Nephron progenitor cell (in vitro differentiated cells): ENCODE results near the gene LRRC14B.

Experiments used
- DNase-seq: peaks from one replicate; pipeline ENCODE4 v3.0.0; 2021
- H3K27ac Mint-ChIP-seq: 2 replicates; pipeline ENCODE4 v1.8.0; 2021; ENCODE audit warnings: mild to moderate bottlenecking, moderate library complexity, mixed read lengths
- H3K27me3 Mint-ChIP-seq: 2 replicates; pipeline ENCODE4 v1.8.0; 2021; ENCODE audit warnings: mild to moderate bottlenecking, low read depth, mixed read lengths; ENCODE audit not compliant: poor library complexity
- H3K36me3 Mint-ChIP-seq: 2 replicates; pipeline ENCODE4 v1.8.0; 2021; ENCODE audit warnings: low read depth, mixed read lengths
- H3K4me1 Mint-ChIP-seq: 2 replicates; pipeline ENCODE4 v1.8.0; 2021; ENCODE audit warnings: mixed read lengths
- H3K4me3 Mint-ChIP-seq: 2 replicates; pipeline ENCODE4 v1.8.0; 2021; ENCODE audit warnings: mild to moderate bottlenecking, moderate library complexity, mixed read lengths
- H3K9me3 Mint-ChIP-seq: 2 replicates; pipeline ENCODE4 v1.8.0; 2021; ENCODE audit warnings: mild to moderate bottlenecking, moderate library complexity, mixed read lengths
- CTCF ChIP-seq: fragments of 200-600 bp; sonication (generic); IDR thresholded peaks from 2 replicates; pipeline ENCODE4 v1.5.0; 2021; ENCODE audit warnings: antibody characterized with exemption

The LRRC14B gene

GRCh38 chr5:153256-153655 is 38.0 kb upstream of the LRRC14B start:
- H3K36me3 Mint-ChIP-seq = peaks cover 75% of the 10 kb centered on the region
- H3K4me1 Mint-ChIP-seq = peaks cover 29% of the 10 kb centered on the region
- no peak for TF ChIP-seq CTCF
- H3K9me3 Mint-ChIP-seq = peaks cover 7% of the 10 kb centered on the region
- DNase-seq = no peak
- H3K27me3 Mint-ChIP-seq = peaks cover 7% of the 10 kb centered on the region
- no peak overlapping the region for H3K4me3 Mint-ChIP-seq
- no peak overlapping the region for H3K27ac Mint-ChIP-seq

DNA sequence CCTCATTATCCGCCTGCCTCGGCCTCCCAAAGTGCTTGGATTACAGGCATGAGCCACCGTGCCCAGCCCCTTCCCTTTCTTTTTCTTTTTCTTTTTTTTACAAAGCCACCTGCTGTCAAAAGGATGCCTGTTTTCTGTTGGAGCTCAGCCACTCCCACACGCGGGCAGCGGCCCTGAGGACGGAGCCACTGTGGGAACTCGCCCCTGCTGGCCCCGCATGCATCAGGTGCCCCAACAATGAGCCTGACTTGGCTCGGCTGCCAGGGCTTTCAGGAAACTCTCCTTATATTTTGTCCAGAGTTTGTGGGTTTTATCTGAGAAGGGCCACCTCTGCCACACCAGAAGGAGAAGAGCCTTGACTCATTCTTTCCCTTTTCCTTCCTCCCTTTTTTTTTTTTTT is 37.1 kb upstream of the LRRC14B start:
- no peaks in the 10 kb centered on the region for H3K9me3 Mint-ChIP-seq
- peak overlapping the region; percentile 83 for H3K27ac Mint-ChIP-seq
- no peak for TF ChIP-seq CTCF
- peaks cover 67% of the 10 kb centered on the region for H3K36me3 Mint-ChIP-seq
- H3K27me3 Mint-ChIP-seq = peaks cover 4% of the 10 kb centered on the region
- H3K4me3 Mint-ChIP-seq = no peak overlapping the region
- H3K4me1 Mint-ChIP-seq = peaks cover 29% of the 10 kb centered on the region
- no peak for DNase-seq

- Mint-ChIP-seq H3K9me3 (no peaks in the 10 kb centered on the region), H3K4me3 (no peak overlapping the region), H3K27ac (peak overlapping the region; percentile 83), H3K27me3 (peaks cover 3% of the 10 kb centered on the region), H3K4me1 (peaks cover 30% of the 10 kb centered on the region), H3K36me3 (peaks cover 67% of the 10 kb centered on the region)
- no peak for DNase-seq
- no peak for TF ChIP-seq CTCF
Observed at GRCh38 chr5:154826-155225, 36.5 kb upstream of the LRRC14B start.

DNA sequence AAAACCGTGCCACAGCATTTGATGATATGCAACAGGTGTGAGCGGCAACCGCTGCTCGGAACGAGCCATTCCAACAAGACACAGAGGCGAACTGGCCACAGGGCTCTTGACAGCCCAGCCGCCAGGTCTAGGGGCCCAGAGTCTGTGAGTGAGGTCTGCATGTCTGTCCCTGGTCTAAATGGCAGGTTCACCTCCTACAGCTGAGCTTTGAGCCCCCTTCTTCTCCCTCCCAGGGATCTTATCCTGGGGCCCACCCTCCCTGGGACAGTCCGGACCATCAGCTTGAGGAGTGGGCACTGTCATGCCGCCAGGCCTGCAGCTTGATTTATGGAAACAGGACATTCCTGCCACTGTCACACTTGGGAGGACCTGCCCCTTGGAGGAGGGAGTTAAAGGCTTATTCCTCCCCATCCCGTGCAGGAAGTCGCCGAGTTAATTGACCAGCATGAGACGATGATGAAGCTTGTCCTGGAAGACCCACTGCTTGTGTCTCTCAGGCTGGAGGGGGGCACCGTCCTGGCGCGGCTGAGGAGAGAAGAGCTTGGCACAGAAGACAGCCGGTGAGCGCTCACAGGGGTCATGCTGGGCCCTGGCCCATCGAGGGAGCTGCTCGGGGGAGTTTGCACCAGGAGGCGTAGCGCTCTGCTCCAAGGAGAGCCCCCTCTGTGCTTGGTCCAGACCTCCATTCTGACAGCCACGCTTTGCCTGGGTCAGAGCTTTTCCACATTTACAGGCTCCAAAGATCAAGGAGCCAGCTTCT is 35.5 kb upstream of the LRRC14B start:
- peak; percentile 37 for DNase-seq
- H3K27ac Mint-ChIP-seq = peak overlapping the region; percentile 78
- H3K4me1 Mint-ChIP-seq = peaks cover 39% of the 10 kb centered on the region
- no peaks in the 10 kb centered on the region for H3K9me3 Mint-ChIP-seq
- H3K27me3 Mint-ChIP-seq = peaks cover 3% of the 10 kb centered on the region
- H3K36me3 Mint-ChIP-seq = peaks cover 58% of the 10 kb centered on the region
- no peak overlapping the region for H3K4me3 Mint-ChIP-seq
- no peak for TF ChIP-seq CTCF

GRCh38 chr5:156411-157072 is 34.8 kb upstream of the LRRC14B start:
- no peak for DNase-seq
- Mint-ChIP-seq H3K27ac (no peak overlapping the region), H3K9me3 (no peaks in the 10 kb centered on the region), H3K36me3 (peaks cover 54% of the 10 kb centered on the region), H3K4me3 (no peak overlapping the region), H3K4me1 (peaks cover 41% of the 10 kb centered on the region), H3K27me3 (peaks cover 3% of the 10 kb centered on the region)
- no peak for TF ChIP-seq CTCF
